HG03575 (cell line): Measurements from ENCODE around the gene PLCXD1.
"Not testable (repeated sequence)": the region's sequence is repeated elsewhere in the genome, so short reads cannot be mapped to it uniquely, and the experiment has no call there.

Experiments used
- ATAC-seq: cut with Tn5 transposase; IDR thresholded peaks from one replicate; pipeline ENCODE4 v1.9.1; 2021; ENCODE audit not compliant: unreplicated experiment, insufficient number of reproducible peaks, low FRiP score; ENCODE audit errors: extremely low read depth

Gene PLCXD1

GRCh38 chrX:285076-285677 lies 4.0 kb downstream of the PLCXD1 start:
- ATAC-seq: no peak

DNA sequence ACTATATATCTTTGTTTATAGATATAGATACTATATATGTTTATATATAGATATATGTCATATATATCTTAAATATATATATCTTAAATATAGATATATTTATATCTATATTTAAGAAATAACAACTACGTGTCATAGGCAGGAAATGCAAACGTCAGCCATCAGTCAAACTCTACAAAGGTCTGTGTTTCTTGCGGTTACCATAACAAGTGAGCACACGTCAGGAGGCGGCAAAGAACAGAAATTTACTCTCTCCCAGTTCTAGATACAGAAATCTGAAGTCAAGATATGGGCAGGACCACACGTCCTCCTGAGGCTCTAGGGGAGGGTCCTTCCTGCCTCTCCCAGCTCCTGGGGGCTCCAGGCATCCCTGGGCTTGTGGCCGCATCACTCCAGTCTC lies 6.5 kb downstream of the PLCXD1 start:
- no peak for ATAC-seq

- ATAC-seq: no peak
Observed at GRCh38 chrX:288561-288991, 7.4 kb downstream of the PLCXD1 start.

DNA sequence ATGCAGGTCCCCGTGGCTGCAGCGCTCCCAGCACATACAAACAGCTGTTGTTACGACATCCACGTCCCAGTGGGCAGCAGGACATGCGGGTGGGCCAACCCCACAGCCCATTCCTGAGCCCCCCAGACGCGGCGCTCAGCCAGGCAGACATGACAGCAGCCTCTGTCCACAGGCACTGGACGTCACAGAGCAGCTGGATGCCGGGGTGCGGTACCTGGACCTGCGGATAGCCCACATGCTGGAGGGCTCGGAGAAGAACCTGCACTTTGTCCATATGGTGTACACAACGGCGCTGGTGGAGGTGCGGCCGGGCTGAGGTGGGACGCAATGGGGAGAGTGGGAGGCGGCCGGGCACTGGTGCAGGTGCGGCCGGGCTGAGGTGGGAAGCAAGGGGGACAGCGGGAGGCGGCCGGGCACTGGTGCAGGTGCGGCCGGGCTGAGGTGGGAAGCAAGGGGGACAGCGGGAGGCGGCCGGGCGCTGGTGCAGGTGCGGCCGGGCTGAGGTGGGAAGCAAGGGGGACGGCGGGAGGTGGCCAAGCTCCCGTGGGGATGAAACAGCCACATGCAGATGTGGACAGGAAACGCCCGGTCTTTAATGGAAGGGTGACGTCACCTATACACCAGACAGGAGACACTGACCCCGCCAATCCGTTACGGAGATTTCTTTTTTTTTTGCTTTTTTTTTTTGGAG lies 9.4 kb downstream of the PLCXD1 start:
- no peak for ATAC-seq

GRCh38 chrX:291411-291901 lies 10.3 kb downstream of the PLCXD1 start:
- ATAC-seq: no peak

- ATAC-seq: no peak
Observed at GRCh38 chrX:292900-293897, 12.0 kb downstream of the PLCXD1 start.

DNA sequence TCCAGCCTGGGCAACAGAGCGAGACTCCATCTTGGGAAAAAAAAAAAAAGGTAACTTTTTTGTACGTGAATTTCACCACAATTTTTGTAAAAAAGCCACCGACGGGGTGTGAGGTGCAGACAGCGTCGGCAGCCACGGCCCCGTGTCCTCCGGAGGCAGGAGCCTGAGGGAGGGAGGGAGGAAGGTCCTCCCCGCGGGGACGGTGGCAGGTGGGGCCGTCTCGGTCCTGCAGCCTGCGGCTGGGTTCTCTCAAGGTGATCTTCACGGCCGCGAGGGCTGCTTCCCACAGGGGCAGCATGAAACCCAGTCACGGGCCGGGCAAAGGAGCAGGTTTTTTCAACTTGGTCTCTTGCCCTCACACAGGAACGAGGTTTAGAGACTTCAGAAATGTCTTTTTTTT lies 14.0 kb downstream of the PLCXD1 start:
- no peak for ATAC-seq

DNA sequence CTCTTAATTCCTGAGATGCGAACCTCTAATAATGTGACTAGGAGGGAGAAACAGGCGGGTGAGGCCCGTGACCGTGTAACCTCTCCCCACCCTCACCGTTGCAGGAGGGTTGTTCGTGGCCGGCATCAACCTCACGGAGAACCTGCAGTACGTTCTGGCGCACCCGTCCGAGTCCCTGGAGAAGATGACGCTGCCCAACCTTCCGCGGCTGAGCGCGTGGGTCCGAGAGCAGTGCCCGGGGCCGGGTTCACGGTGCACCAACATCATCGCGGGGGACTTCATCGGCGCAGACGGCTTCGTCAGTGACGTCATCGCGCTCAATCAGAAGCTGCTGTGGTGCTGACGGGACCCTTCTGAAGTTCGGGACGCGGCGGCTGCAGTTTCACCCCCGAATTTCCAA lies 17.8 kb downstream of the PLCXD1 start:
- ATAC-seq: no peak

- no peak for ATAC-seq
Observed at GRCh38 chrX:300334-300733, 19.2 kb downstream of the PLCXD1 start.

GRCh38 chrX:302975-303374 lies 21.8 kb downstream of the PLCXD1 start:
- ATAC-seq: no peak

DNA sequence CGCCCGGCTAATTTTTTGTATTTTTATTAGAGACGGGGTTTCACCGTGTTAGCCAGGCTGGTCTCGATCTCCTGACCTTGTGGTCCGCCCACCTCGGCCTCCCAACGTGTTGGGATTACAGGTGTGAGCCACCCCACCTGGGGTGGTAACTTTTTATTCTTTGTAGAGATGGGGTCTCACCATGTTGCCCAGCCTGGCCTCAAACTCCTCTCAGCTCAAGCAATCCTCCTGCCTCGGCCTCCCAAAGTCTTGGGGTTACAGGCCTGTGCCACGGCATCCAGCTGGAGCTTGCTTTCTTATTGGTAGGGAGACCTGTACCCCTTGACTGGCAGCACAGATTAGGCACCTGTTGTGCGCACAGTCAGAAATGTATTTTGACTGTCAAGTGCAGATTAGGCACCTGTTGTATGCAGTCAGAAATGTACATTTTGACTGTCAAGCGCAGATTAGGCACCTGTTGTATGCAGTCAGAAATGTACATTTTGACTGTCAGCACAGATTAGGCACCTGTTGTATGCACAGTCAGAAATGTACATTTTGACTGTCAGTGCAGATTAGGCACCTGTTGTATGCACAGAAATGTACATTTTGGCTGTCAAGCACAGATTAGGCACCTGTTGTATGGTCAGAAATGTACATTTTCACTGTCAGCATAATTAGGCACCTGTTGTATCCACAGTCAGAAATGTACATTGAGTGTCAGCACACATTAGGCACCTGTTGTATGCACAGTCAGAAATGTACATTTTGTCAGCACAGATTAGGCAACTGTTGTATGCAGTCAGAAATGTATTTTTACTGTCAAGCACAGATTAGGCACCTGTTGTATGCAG lies 24.8 kb downstream of the PLCXD1 start:
- ATAC-seq: not testable (repeated sequence)

DNA sequence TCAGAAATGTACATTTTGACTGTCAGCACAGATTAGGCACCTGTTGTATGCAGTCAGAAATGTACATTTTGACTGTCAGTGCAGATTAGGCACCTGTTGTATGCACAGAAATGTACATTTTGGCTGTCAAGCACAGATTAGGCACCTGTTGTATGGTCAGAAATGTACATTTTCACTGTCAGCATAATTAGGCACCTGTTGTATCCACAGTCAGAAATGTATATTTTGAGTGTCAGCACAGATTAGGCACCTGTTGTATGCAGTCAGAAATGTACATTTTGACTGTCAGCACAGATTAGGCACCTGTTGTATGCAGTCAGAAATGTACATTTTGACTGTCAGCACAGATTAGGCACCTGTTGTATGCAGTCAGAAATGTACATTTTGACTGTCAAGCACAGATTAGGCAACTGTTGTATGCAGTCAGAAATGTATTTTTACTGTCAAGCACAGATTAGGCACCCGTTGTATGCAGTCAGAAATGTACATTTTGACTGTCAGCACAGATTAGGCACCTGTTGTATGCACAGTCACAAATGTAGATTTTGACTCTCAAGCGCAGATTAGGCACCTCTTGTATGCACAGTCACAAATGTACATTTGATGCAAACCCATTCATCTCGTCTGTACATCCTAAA lies 25.6 kb downstream of the PLCXD1 start:
- not testable (repeated sequence) for ATAC-seq

- ATAC-seq: no peak
Observed at GRCh38 chrX:307261-308111, 26.3 kb downstream of the PLCXD1 start.

DNA sequence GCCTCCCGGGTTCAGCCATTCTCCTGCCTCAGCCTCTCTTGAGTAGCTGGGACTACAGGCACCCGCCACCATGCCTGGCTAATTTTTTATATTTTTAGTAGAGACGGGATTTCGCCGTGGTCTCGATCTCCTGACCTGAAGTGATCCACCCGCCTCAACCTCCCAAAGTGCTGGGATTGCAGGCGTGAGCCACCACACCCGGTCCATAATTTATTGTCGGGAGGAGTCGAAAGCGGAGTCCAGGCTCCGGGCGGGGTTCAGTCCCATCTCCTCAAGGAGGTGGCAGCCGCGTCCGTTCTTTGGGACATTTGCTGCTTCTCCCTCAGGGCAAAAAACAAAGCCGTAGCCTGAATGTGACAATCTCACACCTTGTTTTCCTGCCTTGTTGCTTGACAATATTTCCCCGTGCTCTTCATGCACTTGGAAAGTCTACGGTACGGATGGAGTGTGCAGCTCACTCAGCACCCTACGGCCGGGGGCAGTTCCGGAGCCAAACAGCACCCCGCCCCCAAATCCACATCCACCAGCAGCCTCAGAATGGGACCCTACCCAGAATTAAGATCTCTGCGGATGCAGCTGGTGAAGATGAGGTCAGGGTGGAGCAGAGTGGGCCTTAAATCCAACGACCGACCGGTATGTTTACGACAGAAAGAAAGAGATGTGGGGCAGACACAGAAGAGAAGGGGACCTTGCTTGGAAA lies 27.8 kb downstream of the PLCXD1 start:
- no peak for ATAC-seq

DNA sequence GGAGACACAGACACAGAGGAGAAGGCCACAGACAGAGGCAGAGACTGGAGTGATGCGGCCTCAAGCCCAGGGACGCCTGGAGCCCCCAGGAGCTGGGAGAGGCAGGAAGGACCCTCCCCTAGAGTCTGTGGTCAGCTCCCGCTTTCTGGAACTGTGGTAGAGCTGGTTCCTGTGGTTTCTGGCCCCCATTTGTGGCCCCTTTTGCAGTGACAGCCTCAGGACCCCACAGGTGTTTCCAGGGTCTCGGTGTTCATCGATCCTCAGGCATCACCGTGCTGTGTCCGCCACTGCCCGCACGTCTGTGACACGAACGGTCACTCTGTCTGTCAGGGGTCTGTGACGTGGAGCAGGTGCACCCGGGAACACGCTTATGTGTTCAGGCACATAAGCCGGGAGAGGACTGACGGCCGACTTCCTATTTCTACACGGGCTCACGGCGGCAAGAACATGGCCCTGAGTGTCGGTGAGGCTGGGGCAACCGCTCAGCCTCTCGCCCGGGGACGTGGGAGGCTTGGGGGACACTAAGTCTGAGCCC lies 29.5 kb downstream of the PLCXD1 start:
- ATAC-seq: no peak

- no peak for ATAC-seq
Observed at GRCh38 chrX:311156-312129, 30.3 kb downstream of the PLCXD1 start.
